Stomach (tissue), 9 donors: Measurements from ENCODE around the gene FRAS1. TPM values are rescaled to one million over a fixed set of nuclear protein-coding genes. Genes with fewer than 3 reads are reported as not detected.

ENCODE experiments used
- DNase-seq, 2 donors: peaks; one replicate each; pipeline versions ENCODE4 v3.0.0 to v3.0.0-alpha.2; 2013 to 2019
- H3K27ac ChIP-seq, 5 donors: fragments of 200-600 bp in 4 of 5; sonication (generic) in 4 of 5; one replicate each; pipeline ENCODE4 v1.5.1; 2013 to 2019; ENCODE audit warnings: mild to moderate bottlenecking in 1 of 5, moderate library complexity in 1 of 5
- H3K27me3 ChIP-seq, 3 donors: fragments of 200-600 bp; sonication (generic); one replicate each; pipeline ENCODE4 v1.5.1; 2017 to 2019; ENCODE audit warnings: mixed run types in 1 of 3
- H3K36me3 ChIP-seq, 4 donors: fragments of 200-600 bp; sonication (generic); 1 replicate in 3 of 4; 2 replicates in 1 of 4; pipeline ENCODE4 v1.5.1; 2016 to 2019
- H3K4me1 ChIP-seq, 4 donors: fragments of 200-600 bp; sonication (generic); one replicate each; pipeline ENCODE4 v1.5.1; 2016 to 2019
- H3K4me3 ChIP-seq, 4 donors: fragments of 200-600 bp; sonication (generic) in 3 of 4; one replicate each; pipeline ENCODE4 v1.5.1; 2016 to 2019; ENCODE audit warnings: mild to moderate bottlenecking in 1 of 4
- H3K9me3 ChIP-seq, 4 donors: fragments of 200-600 bp; sonication (generic); one replicate each; pipeline ENCODE4 v1.5.1; 2016 to 2019
- CTCF ChIP-seq, 7 experiments: fragments of 450-650 bp in 4 of 7; fragments of 200-600 bp in 3 of 7; sonication (generic) in 3 of 7; IDR thresholded peaks; one replicate each; pipeline ENCODE4 v1.5.1; 2016 to 2019; ENCODE audit warnings: antibody characterized with exemption in 7 of 7, control low read depth in 2 of 7, mild to moderate bottlenecking in 1 of 7
- EP300 ChIP-seq: sonication (generic); formaldehyde crosslinking; IDR thresholded peaks from one replicate; pipeline ENCODE4 v1.6.1; 2017; ENCODE audit warnings: antibody characterized with exemption
- POLR2A ChIP-seq, 4 donors: fragments of 450-650 bp; IDR thresholded peaks; one replicate each; pipeline ENCODE4 v1.6.1; 2016; ENCODE audit warnings: antibody characterized with exemption in 4 of 4, control low read depth in 2 of 4, mild to moderate bottlenecking in 1 of 4, moderate library complexity in 1 of 4
- POLR2AphosphoS5 ChIP-seq, 3 donors: sonication (generic); formaldehyde crosslinking; IDR thresholded peaks; one replicate each; pipeline ENCODE4 v1.6.1; 2016; ENCODE audit warnings: antibody characterized with exemption in 3 of 3
- WGBS, 5 donors: extraction: QIAGEN DNeasy Blood & Tissue Kit in 3 of 5; methylation state at CpG; one replicate each; pipeline versions ENCODE4 v1.1.5 to v1.1.7; 2013 to 2018; 5-methylcytosine and 5-hydroxymethylcytosine counted together
- intact Hi-C: fragments of 100-400 bp; cut with DNase I; formaldehyde crosslinking; loops from one replicate; pipeline ENCODE4 v1.15.1; 2023; ENCODE audit warnings: low total_unique reads
- polyA plus RNA-seq, 3 donors: library from polyadenylated mRNA; stranded (reverse); fragments of 200-250 nt; gene quantifications; one replicate each; pipeline ENCODE4 v1.2.3, GENCODE V29; 2013
- total RNA-seq, 5 donors: library from RNA; depleted of rRNA; stranded (reverse); fragments of >200 nt; gene quantifications; one replicate each; pipeline versions ENCODE4 v1.1.0 to v1.2.3, GENCODE V29; 2014 to 2016
- donor health status: healthy with polysubstance abuse.
- donor health status: Bipolar disorder and iron deficiency.
- donor health status: healthy.

FRAS1 gene
- total and polyA plus RNA-seq, 8 donors, result under 0.01 to 12.7 (median 2.0) TPM

DNA sequence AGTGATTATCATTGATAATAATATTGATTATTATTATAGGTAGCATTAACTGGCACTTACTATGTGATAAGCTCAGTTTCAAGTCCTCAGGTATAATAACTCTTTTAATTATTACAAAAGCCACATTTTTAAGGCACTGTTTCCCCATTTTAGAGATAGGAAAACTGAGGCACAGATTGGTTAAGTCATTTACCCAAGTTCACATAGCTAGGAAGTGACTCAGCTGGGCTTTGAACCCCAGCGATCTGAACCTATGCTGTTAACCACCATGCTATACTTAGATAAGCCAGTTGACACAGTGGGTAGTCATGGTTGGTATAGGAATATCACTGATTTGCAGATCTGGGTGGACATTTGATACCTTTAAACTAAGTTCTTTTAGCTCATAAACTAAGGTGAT, 110.4 kb downstream of the FRAS1 start:
- no peak overlapping the region for H3K27ac ChIP-seq
- no peak for DNase-seq
- TF ChIP-seq CTCF (IDR thresholded peaks at IDR 0.05) (no peak), POLR2A (IDR thresholded peaks at IDR 0.05) (no peak), POLR2AphosphoS5 (IDR thresholded peaks at IDR 0.05) (no peak), EP300 (no peak)
- H3K4me1 ChIP-seq, result no peaks in the 10 kb centered on the region
- 29 to 68% (median 50%) methylated on average over 1 of the region's 1 CpG for WGBS, 5 donors
- H3K9me3 ChIP-seq, result no peaks in the 10 kb centered on the region
- intact Hi-C loops, result no loop called here
- no peak overlapping the region for H3K4me3 ChIP-seq
- no peaks in the 10 kb centered on the region for H3K27me3 ChIP-seq
- no peaks in the 10 kb centered on the region for H3K36me3 ChIP-seq

DNA sequence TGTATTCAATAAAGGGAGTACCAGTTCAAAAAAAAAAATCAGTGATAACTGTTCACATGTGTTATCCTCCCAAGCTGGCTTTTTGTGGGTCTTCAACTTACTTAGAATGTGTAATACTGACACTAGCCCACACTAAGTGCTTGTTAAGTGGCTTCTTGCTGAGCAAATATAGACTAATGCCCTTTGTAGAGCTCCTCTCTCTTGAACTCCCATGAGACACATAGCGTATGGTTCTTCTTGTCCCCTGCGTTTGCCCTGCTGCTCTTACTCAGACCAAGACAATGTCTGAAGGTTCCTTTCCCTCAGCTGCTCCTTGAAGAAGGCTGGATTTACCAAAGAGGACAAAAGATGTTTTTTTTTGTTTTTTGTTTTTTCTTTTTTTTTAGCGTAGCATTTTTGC, 110.9 kb downstream of the FRAS1 start:
- intact Hi-C loops, result no loop called here
- H3K4me1 ChIP-seq, result no peaks in the 10 kb centered on the region
- WGBS, 5 donors, result 91 to 94% (median 92%) methylated on average over 3 of the region's 3 CpGs

GRCh38 chr4:78169728-78170127, 112.6 kb downstream of the FRAS1 start:
- DNase-seq, result no peak
- intact Hi-C loops, result no loop called here
- no peaks in the 10 kb centered on the region for H3K36me3 ChIP-seq
- no peak overlapping the region for H3K27ac ChIP-seq
- TF ChIP-seq POLR2AphosphoS5 (IDR thresholded peaks at IDR 0.05) (no peak), POLR2A (IDR thresholded peaks at IDR 0.05) (no peak), CTCF (IDR thresholded peaks at IDR 0.05) (no peak), EP300 (no peak)
- 90 to 100% (median 96%) methylated on average over 1 of the region's 1 CpG for WGBS, 5 donors
- no peaks in the 10 kb centered on the region for H3K27me3 ChIP-seq
- no peaks in the 10 kb centered on the region for H3K4me1 ChIP-seq
- H3K9me3 ChIP-seq, result no peaks in the 10 kb centered on the region
- H3K4me3 ChIP-seq, result no peak overlapping the region

More for the DNA sequence above, 110.9 kb downstream of the FRAS1 start:
- TF ChIP-seq POLR2A (IDR thresholded peaks at IDR 0.05) (no peak), CTCF (IDR thresholded peaks at IDR 0.05) (no peak), POLR2AphosphoS5 (IDR thresholded peaks at IDR 0.05) (no peak), EP300 (no peak)
- Histone ChIP-seq H3K27ac (no peak overlapping the region), H3K36me3 (no peaks in the 10 kb centered on the region), H3K27me3 (no peaks in the 10 kb centered on the region), H3K9me3 (no peaks in the 10 kb centered on the region), H3K4me3 (no peak overlapping the region)
- no peak for DNase-seq

GRCh38 chr4:78171482-78171881, 114.4 kb downstream of the FRAS1 start:
- H3K27me3 ChIP-seq, result no peaks in the 10 kb centered on the region
- no peaks in the 10 kb centered on the region for H3K36me3 ChIP-seq
- no peak overlapping the region for H3K27ac ChIP-seq
- intact Hi-C loops, result no loop called here
- no peak overlapping the region for H3K4me3 ChIP-seq
- peaks cover 0 to 4% (median 0%) of the 10 kb centered on the region in 4 donors for H3K4me1 ChIP-seq
- no peaks in the 10 kb centered on the region for H3K9me3 ChIP-seq
- WGBS, 5 donors, result 86 to 93% (median 87%) methylated on average over 6 of the region's 6 CpGs
- TF ChIP-seq POLR2AphosphoS5 (IDR thresholded peaks at IDR 0.05) (no peak), POLR2A (IDR thresholded peaks at IDR 0.05) (no peak), EP300 (no peak), CTCF (IDR thresholded peaks at IDR 0.05) (no peak)
- no peak for DNase-seq
